Endothelial cell of umbilical vein (primary cell): ENCODE results near the gene FRS3.

Source experiments
- EZH2 ChIP-seq: IDR thresholded peaks from 2 replicates; pipeline ENCODE4 v1.6.1; 2012; ENCODE audit warnings: borderline replicate concordance, low read depth, mild to moderate bottlenecking, moderate library complexity, low read length, inconsistent platforms; ENCODE audit not compliant: severe bottlenecking
- POLR2AphosphoS5 ChIP-seq: IDR thresholded peaks from 2 replicates; pipeline ENCODE4 v1.6.1; 2012; ENCODE audit warnings: low read depth, mild to moderate bottlenecking, control low read depth, low read length, moderate library complexity; ENCODE audit not compliant: insufficient read depth
- TF ChIP-seq, protein P1 (sequence below): IDR thresholded peaks from 2 replicates; pipeline ENCODE4 v1.6.1; 2011; ENCODE audit not compliant: insufficient read depth, insufficient read length
- TF ChIP-seq, protein P2 (sequence below), 2 donors: IDR thresholded peaks; 1 replicate in 1 of 2; 2 replicates in 1 of 2; pipeline ENCODE4 v1.5.1; 2011; ENCODE audit warnings: low read length in 2 of 2, mild to moderate bottlenecking in 2 of 2, moderate library complexity in 2 of 2, control low read depth in 1 of 2, inconsistent platforms in 1 of 2, low read depth in 1 of 2; ENCODE audit not compliant: insufficient read depth in 1 of 2; ENCODE audit errors: extremely low read depth in 1 of 2

DNA sequence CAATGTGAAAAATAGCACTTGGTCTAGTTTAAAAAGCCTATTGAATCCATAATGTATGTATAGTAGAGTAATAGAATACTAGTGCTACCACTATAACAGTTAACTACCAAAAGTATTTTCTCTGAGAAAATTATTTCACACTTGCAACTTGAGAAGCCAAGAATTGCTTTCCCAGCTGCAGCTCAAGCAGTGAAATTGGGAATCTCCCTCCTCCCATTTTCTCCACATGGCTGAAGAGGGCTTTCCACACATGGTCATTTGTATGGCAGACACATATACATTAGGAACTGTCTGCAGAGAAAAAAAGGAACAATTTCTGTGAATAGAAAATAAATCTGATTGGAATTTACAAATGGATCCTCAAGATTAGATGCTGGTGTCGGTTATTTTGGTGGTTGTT lies 42.3 kb upstream of the FRS3 start:
- TF ChIP-seq, protein P1, sequence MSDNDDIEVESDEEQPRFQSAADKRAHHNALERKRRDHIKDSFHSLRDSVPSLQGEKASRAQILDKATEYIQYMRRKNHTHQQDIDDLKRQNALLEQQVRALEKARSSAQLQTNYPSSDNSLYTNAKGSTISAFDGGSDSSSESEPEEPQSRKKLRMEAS: no peak
- TF ChIP-seq, protein P2, sequence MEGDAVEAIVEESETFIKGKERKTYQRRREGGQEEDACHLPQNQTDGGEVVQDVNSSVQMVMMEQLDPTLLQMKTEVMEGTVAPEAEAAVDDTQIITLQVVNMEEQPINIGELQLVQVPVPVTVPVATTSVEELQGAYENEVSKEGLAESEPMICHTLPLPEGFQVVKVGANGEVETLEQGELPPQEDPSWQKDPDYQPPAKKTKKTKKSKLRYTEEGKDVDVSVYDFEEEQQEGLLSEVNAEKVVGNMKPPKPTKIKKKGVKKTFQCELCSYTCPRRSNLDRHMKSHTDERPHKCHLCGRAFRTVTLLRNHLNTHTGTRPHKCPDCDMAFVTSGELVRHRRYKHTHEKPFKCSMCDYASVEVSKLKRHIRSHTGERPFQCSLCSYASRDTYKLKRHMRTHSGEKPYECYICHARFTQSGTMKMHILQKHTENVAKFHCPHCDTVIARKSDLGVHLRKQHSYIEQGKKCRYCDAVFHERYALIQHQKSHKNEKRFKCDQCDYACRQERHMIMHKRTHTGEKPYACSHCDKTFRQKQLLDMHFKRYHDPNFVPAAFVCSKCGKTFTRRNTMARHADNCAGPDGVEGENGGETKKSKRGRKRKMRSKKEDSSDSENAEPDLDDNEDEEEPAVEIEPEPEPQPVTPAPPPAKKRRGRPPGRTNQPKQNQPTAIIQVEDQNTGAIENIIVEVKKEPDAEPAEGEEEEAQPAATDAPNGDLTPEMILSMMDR (IDR thresholded peaks at IDR 0.05; ENCODE audit: extremely low read depth in 1 of 2, insufficient read depth in 1 of 2, low read depth in 1 of 2, low read length in 2 of 2): no peak
- TF ChIP-seq EZH2: no peak
- no peak for TF ChIP-seq POLR2AphosphoS5
